Pulmonary artery endothelial cell (primary cell): ENCODE results near the gene PEPD. TPM values are rescaled to one million over a fixed set of nuclear protein-coding genes. Genes with fewer than 3 reads are reported as not detected.

Experiments
- total RNA-seq: library from RNA; depleted of rRNA; stranded (reverse); fragments of >200 nt; gene quantifications from 2 replicates; pipeline ENCODE4 v1.2.3, GENCODE V29; 2014

PEPD gene
- total RNA-seq, 1 donor from 2014 or later: 56.1 TPM

Other genes starting within 250 kb of the PEPD start
- gene CEBPA, start 219.3 kb downstream of the PEPD start, total RNA-seq: 0.04 and 0.13 TPM in 2 replicates
- 31.3 and 37.5 TPM in 2 replicates for gene CEBPG, start 148.1 kb downstream of the PEPD start, total RNA-seq
- gene CHST8, start 100.2 kb upstream of the PEPD start, total RNA-seq: 0.07 TPM in 2 replicates